NB4 (cell line): ENCODE data around the gene C2CD2.

Experiments
- CTCF ChIP-seq: IDR thresholded peaks from one replicate; pipeline ENCODE4 v1.5.1; 2012; ENCODE audit warnings: low read depth, low read length
- MAX ChIP-seq: IDR thresholded peaks from 2 replicates; pipeline ENCODE4 v1.6.1; 2011; ENCODE audit warnings: low read depth, low read length
- MYC ChIP-seq: IDR thresholded peaks from 2 replicates; pipeline ENCODE4 v1.6.1; 2011; ENCODE audit warnings: low read depth, low read length
- POLR2A ChIP-seq: IDR thresholded peaks from 2 replicates; pipeline ENCODE4 v1.6.1; 2011; ENCODE audit warnings: mild to moderate bottlenecking; ENCODE audit not compliant: insufficient read length; ENCODE audit errors: extremely low read depth

- TF ChIP-seq CTCF = no peak
- TF ChIP-seq MAX = no peak
- TF ChIP-seq POLR2A = no peak
- no peak for TF ChIP-seq MYC
Measured at GRCh38 chr21:41970751-41971653, 17.2 kb upstream of the C2CD2 start.
